T-helper 2 cell treated with Interferon-gamma antibody and Interleukin-4, amounts not matched to agents 5 μg/mL and 100 μg/mL, for 36 hours (primary cell): ENCODE measurements around the gene GRB7.

Experiments used
- DNase-seq: peaks from one replicate; pipeline ENCODE4 v3.0.0; 2021; ENCODE audit warnings: low spot score
- H3K27ac Mint-ChIP-seq: one replicate; pipeline ENCODE4 v1.8.0; 2021; ENCODE audit warnings: mild to moderate bottlenecking, mixed read lengths
- H3K27me3 Mint-ChIP-seq: one replicate; pipeline ENCODE4 v1.8.0; 2021; ENCODE audit warnings: low read depth, mixed read lengths
- H3K36me3 Mint-ChIP-seq: one replicate; pipeline ENCODE4 v1.8.0; 2021; ENCODE audit warnings: low read depth, mixed read lengths
- H3K4me1 Mint-ChIP-seq: one replicate; pipeline ENCODE4 v1.8.0; 2021; ENCODE audit warnings: low read depth, mixed read lengths
- H3K4me3 Mint-ChIP-seq: one replicate; pipeline ENCODE4 v1.8.0; 2022; ENCODE audit warnings: mild to moderate bottlenecking, moderate library complexity, mixed read lengths
- H3K9me3 Mint-ChIP-seq: one replicate; pipeline ENCODE4 v1.8.0; 2021; ENCODE audit warnings: mixed read lengths

GRB7 gene

DNA sequence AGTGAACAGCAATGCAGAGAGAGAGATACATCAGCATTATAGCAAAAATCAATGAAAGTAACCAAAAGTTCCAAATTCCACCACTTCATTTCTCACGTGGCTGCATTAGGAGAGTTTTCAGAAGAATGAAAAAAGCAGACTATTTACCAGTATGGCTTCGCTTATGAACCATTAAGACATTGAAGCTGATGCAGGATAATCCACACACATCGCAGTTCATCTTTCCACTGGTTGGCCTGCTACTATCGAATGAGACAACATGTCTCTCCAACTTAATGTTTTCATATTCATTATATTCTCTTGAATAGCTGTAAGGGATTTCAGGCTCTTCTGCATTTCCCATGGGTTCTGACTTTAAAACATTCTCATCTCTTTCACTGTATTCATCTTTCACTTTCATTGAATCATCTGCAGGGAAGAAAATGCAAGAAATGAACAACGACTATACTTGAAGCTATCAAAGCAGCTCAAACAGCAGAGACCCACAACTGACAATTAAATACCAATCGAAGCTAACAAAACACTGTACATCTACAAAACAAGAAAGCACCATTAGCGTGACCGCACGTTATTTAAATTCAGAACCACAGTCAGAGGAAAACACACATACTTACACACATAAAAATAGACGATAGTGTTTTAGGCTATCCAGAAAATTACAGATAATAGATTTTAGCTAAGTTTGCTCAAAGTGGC lies 54.9 kb downstream of the GRB7 start:
- peak overlapping the region; percentile 78 for H3K4me3 Mint-ChIP-seq
- peak overlapping the region; percentile 89 for H3K27ac Mint-ChIP-seq
- H3K36me3 Mint-ChIP-seq = peaks cover 32% of the 10 kb centered on the region
- H3K9me3 Mint-ChIP-seq = no peaks in the 10 kb centered on the region
- no peaks in the 10 kb centered on the region for H3K27me3 Mint-ChIP-seq
- H3K4me1 Mint-ChIP-seq = peaks cover 51% of the 10 kb centered on the region
- no peak for DNase-seq

DNA sequence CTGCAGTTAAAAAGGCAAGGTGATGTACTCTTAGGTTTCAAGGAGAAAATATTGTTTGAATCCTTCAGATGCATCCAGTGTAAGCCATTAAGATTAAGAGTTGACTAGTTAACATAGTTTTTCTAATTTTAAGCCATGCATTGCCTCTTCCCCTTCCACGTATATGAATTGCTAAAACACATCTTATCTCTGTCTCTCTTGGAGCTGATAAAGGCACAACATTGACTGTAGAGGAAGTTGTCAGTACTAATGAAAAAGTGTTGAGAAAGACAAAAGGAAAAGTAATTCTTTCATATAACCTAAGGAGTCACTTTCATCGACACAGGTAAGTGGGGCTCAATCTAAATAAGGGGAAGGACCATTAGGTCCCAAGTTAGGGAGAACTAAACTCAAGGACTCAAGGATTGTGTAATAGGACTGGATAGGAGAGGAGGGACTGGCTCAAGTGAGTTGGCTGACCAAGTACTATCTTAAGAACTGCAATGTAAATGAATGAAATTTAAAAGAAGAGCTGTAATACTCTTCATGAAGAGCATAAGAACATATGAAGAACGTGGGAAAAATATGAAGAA lies 55.6 kb downstream of the GRB7 start:
- DNase-seq = no peak
- Mint-ChIP-seq H3K4me1 (peaks cover 54% of the 10 kb centered on the region), H3K36me3 (peaks cover 30% of the 10 kb centered on the region), H3K9me3 (no peaks in the 10 kb centered on the region), H3K27me3 (no peaks in the 10 kb centered on the region), H3K27ac (peak overlapping the region; percentile 89), H3K4me3 (peak overlapping the region; percentile 78)

GRCh38 chr17:39794249-39794970 lies 56.7 kb downstream of the GRB7 start:
- H3K36me3 Mint-ChIP-seq = peaks cover 27% of the 10 kb centered on the region
- peak overlapping the region; percentile 69 for H3K4me3 Mint-ChIP-seq
- peak overlapping the region; percentile 89 for H3K27ac Mint-ChIP-seq
- no peak for DNase-seq
- H3K4me1 Mint-ChIP-seq = peaks cover 62% of the 10 kb centered on the region
- H3K9me3 Mint-ChIP-seq = no peaks in the 10 kb centered on the region
- H3K27me3 Mint-ChIP-seq = no peaks in the 10 kb centered on the region
